Naive thymus-derived CD4-positive, alpha-beta T cell (primary cell): Measurements from ENCODE around the gene DLL3. TPM values are rescaled to one million over a fixed set of nuclear protein-coding genes. Genes with fewer than 3 reads are reported as not detected.

Source experiments
- ATAC-seq: fragments of 150-1000 bp; cut with Tn5 transposase; 2 replicates; pipeline ENCODE4 v1.10.0; 2021; ENCODE audit warnings: mild to moderate bottlenecking, moderate library complexity
- CTCF ChIA-PET: fragments of 350-600 bp; sonication (Branson Sonifier 250); formaldehyde crosslinking; loops from one replicate; lab custom pipeline; 2021; ENCODE audit warnings: antibody characterized with exemption; lab: Charles Lee
- POLR2A ChIA-PET: fragments of 350-600 bp; sonication (Branson Sonifier 250); formaldehyde crosslinking; loops from one replicate; lab custom pipeline; 2021; ENCODE audit warnings: antibody characterized with exemption, inconsistent platforms; lab: Charles Lee
- DNase-seq, 9 donors: peaks; one replicate each; pipeline versions ENCODE4 v3.0.0 to v3.0.0-alpha.2; 2020 to 2022; ENCODE audit warnings: mixed read lengths in 1 of 9
- H3K27ac ChIP-seq: one replicate; pipeline ENCODE4 v1.7.0; 2013; ENCODE audit warnings: mild to moderate bottlenecking, low read depth, low read length, moderate library complexity
- H3K27me3 ChIP-seq, 2 donors: one replicate each; pipeline ENCODE4 v1.7.0; 2013; ENCODE audit warnings: low read length in 2 of 2, mild to moderate bottlenecking in 2 of 2, moderate library complexity in 2 of 2; ENCODE audit not compliant: control insufficient read depth in 2 of 2, insufficient read depth in 2 of 2
- H3K36me3 ChIP-seq, 3 experiments: 1 replicate in 2 of 3; 2 replicates in 1 of 3; pipeline ENCODE4 v1.7.0; 2013; ENCODE audit warnings: low read length in 3 of 3, mild to moderate bottlenecking in 3 of 3, moderate library complexity in 1 of 3; ENCODE audit not compliant: insufficient read depth in 3 of 3, control insufficient read depth in 2 of 3
- H3K4me1 ChIP-seq, 2 donors: one replicate each; pipeline ENCODE4 v1.7.0; 2013; ENCODE audit warnings: low read length in 2 of 2, mild to moderate bottlenecking in 2 of 2, moderate library complexity in 1 of 2; ENCODE audit not compliant: control insufficient read depth in 2 of 2, insufficient read depth in 2 of 2
- H3K4me3 ChIP-seq: 2 replicates; pipeline ENCODE4 v1.7.0; 2013; ENCODE audit warnings: mild to moderate bottlenecking, low read length
- H3K9me3 ChIP-seq, 3 experiments: 1 replicate in 2 of 3; 2 replicates in 1 of 3; pipeline ENCODE4 v1.7.0; 2013; ENCODE audit warnings: low read length in 3 of 3; ENCODE audit not compliant: control insufficient read depth in 2 of 3
- H3K27ac Mint-ChIP-seq, 9 donors: one replicate each; pipeline ENCODE4 v1.8.0; 2020 to 2022; ENCODE audit warnings: mixed read lengths in 9 of 9, mild to moderate bottlenecking in 8 of 9, moderate library complexity in 5 of 9, inconsistent platforms in 2 of 9
- H3K27me3 Mint-ChIP-seq, 5 donors: one replicate each; pipeline ENCODE4 v1.8.0; 2021 to 2022; ENCODE audit warnings: mixed read lengths in 5 of 5, mild to moderate bottlenecking in 1 of 5
- H3K36me3 Mint-ChIP-seq, 5 donors: one replicate each; pipeline ENCODE4 v1.8.0; 2020 to 2022; ENCODE audit warnings: mixed read lengths in 5 of 5, mild to moderate bottlenecking in 3 of 5, inconsistent platforms in 1 of 5
- H3K4me1 Mint-ChIP-seq, 7 donors: one replicate each; pipeline ENCODE4 v1.8.0; 2020 to 2022; ENCODE audit warnings: mixed read lengths in 7 of 7, mild to moderate bottlenecking in 3 of 7, inconsistent platforms in 1 of 7
- H3K4me3 Mint-ChIP-seq, 10 donors: one replicate each; pipeline ENCODE4 v1.8.0; 2020 to 2022; ENCODE audit warnings: mild to moderate bottlenecking in 10 of 10, mixed read lengths in 10 of 10, moderate library complexity in 6 of 10, inconsistent platforms in 2 of 10
- H3K9me3 Mint-ChIP-seq, 11 donors: one replicate each; pipeline ENCODE4 v1.8.0; 2020 to 2022; ENCODE audit warnings: mixed read lengths in 11 of 11, mild to moderate bottlenecking in 4 of 11, inconsistent platforms in 1 of 11, moderate library complexity in 1 of 11
- intact Hi-C, 2 donors: fragments of 100-400 bp; cut with micrococcal nuclease; formaldehyde crosslinking; loops; one replicate each; pipeline ENCODE4 v1.15.1; 2023
- polyA plus RNA-seq, 2 donors: library from polyadenylated mRNA; unstranded; fragments of 300-500 nt; fragmentation: Illumina TruSeq; gene quantifications; one replicate each; pipeline ENCODE4 v1.2.3, GENCODE V29; 2021
- total RNA-seq, 6 experiments: library from RNA in 5 of 6; stranded (reverse) in 5 of 6; gene quantifications; 1 replicate in 5 of 6; 2 replicates in 1 of 6; pipeline ENCODE4 v1.2.3 and lab custom pipeline; 2021 to 2026

The DLL3 gene
- total and polyA plus RNA-seq, 7 experiments from 2014 or later = 0.08 to 0.22 (median 0.13) TPM; not detected in 3

DNA sequence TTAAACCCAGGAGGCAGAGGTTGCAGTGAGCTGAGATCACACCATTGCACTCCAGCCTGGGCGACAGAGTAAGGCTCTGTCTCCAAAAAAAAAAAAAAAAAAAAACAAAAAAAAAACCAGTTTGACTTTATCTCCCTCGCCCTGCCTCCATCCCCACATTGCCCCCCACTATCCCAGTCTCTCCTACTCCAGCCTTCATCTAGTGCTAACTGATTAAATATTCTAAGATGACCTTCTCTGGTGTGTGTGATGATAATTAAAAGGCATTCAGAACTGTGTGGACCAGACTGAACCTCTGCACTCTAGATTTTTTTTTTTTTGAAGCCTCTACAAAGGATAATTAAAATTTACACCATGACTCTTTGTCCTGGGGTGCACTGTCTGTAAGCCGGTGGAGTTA lies 6.0 kb upstream of the DLL3 start:
- intact Hi-C loops = no loop called here
- Mint-ChIP-seq H3K4me3 (no peak overlapping the region), H3K4me1 (peaks cover 0 to 3% (median 0%) of the 10 kb centered on the region in 7 donors), H3K27me3 (peaks cover 6 to 22% (median 7%) of the 10 kb centered on the region in 5 donors), H3K9me3 (peaks cover 0 to 1% (median 0%) of the 10 kb centered on the region in 11 donors), H3K36me3 (peaks cover 0 to 16% (median 10%) of the 10 kb centered on the region in 5 donors), H3K27ac (no peak overlapping the region)
- Histone ChIP-seq H3K4me3 (no peak overlapping the region), H3K4me1 (peaks cover 0 to 2% of the 10 kb centered on the region in 2 donors), H3K9me3 (no peaks in the 10 kb centered on the region), H3K27ac (no peak overlapping the region), H3K36me3 (peaks cover 0 to 27% (median 13%) of the 10 kb centered on the region in 3 experiments), H3K27me3 (no peaks in the 10 kb centered on the region)
- no peak for DNase-seq
- ChIA-PET POLR2A (no interaction called here), CTCF (no interaction called here)
- no peak for ATAC-seq

DNA sequence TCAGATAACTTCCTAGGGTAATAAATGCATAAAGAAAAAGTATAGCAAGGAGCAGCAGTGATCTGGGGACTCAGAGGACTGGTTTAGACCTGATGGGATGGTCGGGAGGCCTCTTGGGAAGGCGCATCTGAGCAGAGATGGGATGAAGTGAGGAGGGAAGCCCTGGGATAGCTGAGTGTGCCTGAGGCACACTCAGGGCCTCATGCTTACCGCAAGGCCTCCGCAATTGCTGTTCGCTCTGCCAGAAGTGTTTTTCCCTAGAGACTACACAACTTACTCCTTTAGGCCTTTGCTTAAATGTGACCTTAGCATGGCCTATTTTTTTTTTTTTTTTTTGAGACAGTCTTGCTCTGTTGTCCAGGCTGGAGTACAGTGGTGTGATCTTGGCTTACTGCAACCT lies 4.1 kb upstream of the DLL3 start:
- POLR2A ChIA-PET = no interaction called here
- Histone ChIP-seq H3K9me3 (no peaks in the 10 kb centered on the region), H3K4me3 (no peak overlapping the region), H3K4me1 (peaks cover 6 to 20% of the 10 kb centered on the region in 2 donors), H3K27ac (no peak overlapping the region), H3K27me3 (peaks cover 7 to 8% of the 10 kb centered on the region in 2 donors), H3K36me3 (peaks cover 0 to 8% (median 5%) of the 10 kb centered on the region in 3 experiments)
- Mint-ChIP-seq H3K4me1 (peaks cover 11 to 17% (median 12%) of the 10 kb centered on the region in 7 donors), H3K9me3 (peaks cover 0 to 1% (median 0%) of the 10 kb centered on the region in 11 donors), H3K36me3 (peaks cover 0 to 5% (median 2%) of the 10 kb centered on the region in 5 donors), H3K27me3 (peaks cover 18 to 38% (median 21%) of the 10 kb centered on the region in 5 donors), H3K4me3 (no peak overlapping the region), H3K27ac (no peak overlapping the region)
- CTCF ChIA-PET = interaction anchor here (0.6 kb wide), 1 partner anchor 16 kb away, joined by 3 read pairs; no protein-coding TSS in a partner anchor
- intact Hi-C loops = no loop called here
- ATAC-seq = no peak
- no peak for DNase-seq

DNA sequence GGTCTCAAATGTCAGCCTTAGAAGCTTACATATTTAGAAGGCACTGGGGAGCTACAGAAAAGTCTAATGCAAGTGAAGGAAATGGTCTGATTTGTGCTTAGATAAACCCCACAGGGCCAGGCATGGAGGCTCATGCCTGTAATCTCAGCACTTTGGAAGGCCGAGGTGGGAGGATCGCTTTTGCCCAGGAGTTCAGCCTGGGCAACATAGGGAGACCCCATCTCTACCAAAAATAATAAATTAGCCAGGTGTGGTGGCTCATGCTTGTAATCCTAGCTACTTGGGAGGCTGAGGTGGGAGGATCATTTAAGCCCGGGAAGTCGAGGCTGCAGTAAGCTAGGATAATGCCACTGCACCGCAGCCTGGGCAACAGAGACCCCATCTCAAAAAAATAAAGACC lies 2.7 kb upstream of the DLL3 start:
- Mint-ChIP-seq H3K4me1 (peaks cover 13 to 20% (median 16%) of the 10 kb centered on the region in 7 donors), H3K4me3 (no peak overlapping the region), H3K27me3 (peaks cover 29 to 51% (median 32%) of the 10 kb centered on the region in 5 donors), H3K27ac (no peak overlapping the region), H3K9me3 (peaks cover 0 to 2% (median 0%) of the 10 kb centered on the region in 11 donors), H3K36me3 (peaks cover 0 to 5% (median 0%) of the 10 kb centered on the region in 5 donors)
- ATAC-seq (no peak), DNase-seq (no peak)
- Histone ChIP-seq H3K4me1 (peaks cover 6 to 20% of the 10 kb centered on the region in 2 donors), H3K27ac (no peak overlapping the region), H3K9me3 (no peaks in the 10 kb centered on the region), H3K27me3 (peaks cover 12% of the 10 kb centered on the region in 2 donors), H3K4me3 (no peak overlapping the region), H3K36me3 (no peaks in the 10 kb centered on the region)
- ChIA-PET CTCF (interaction anchor here (0.8 to 1.0 kb wide), 3 partner anchors 37 to 178 kb away, joined by 3 read pairs; partner anchors contain the start of gene EID2B), POLR2A (no interaction called here)
- intact Hi-C loops = no loop called here

DNA sequence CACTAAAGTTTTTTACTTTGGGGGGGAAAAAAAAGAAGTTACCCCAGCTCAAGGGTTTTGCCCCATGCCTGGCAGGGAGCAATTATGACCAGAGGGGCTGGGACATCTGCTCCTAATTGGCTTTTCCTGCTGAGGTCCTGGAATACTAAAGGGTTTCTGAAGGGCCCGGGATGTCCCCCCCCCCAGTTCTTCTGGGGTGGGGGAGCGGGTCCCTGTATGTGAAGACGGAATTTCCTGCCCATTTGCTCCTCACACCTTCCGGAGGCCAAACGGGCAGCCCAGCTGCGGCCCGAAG lies 1.1 kb upstream of the DLL3 start:
- CTCF ChIA-PET = interaction anchor here (0.7 to 2.4 kb wide), 5 partner anchors 15 to 177 kb away, joined by 3 to 14 read pairs (median 3); no protein-coding TSS in a partner anchor
- Mint-ChIP-seq H3K27ac (no peak overlapping the region), H3K36me3 (peaks cover 0 to 5% (median 0%) of the 10 kb centered on the region in 5 donors), H3K9me3 (peaks cover 0 to 2% (median 0%) of the 10 kb centered on the region in 11 donors), H3K27me3 (peaks cover 32 to 59% (median 37%) of the 10 kb centered on the region in 5 donors), H3K4me3 (peak overlapping the region in 3 of 10 donors; percentile 74 to 79 (median 74)), H3K4me1 (peaks cover 13 to 20% (median 16%) of the 10 kb centered on the region in 7 donors)
- DNase-seq (no peak), ATAC-seq (no peak)
- peaks cover 6 to 20% of the 10 kb centered on the region in 2 donors for H3K4me1 ChIP-seq
- H3K27ac ChIP-seq = no peak overlapping the region
- intact Hi-C loops = loop anchor here in 1 of 2 donors (1.0 kb wide), 1 partner anchor 35 kb away; the partner anchor contains the start of gene EID2B
- H3K27me3 ChIP-seq = peaks cover 12% of the 10 kb centered on the region in 2 donors
- no peaks in the 10 kb centered on the region for H3K9me3 ChIP-seq
- POLR2A ChIA-PET = interaction anchor here (1.7 kb wide), 1 partner anchor 35 kb away, joined by 7 read pairs; the partner anchor contains the start of gene EID2B
- no peak overlapping the region for H3K4me3 ChIP-seq
- H3K36me3 ChIP-seq = no peaks in the 10 kb centered on the region

DNA sequence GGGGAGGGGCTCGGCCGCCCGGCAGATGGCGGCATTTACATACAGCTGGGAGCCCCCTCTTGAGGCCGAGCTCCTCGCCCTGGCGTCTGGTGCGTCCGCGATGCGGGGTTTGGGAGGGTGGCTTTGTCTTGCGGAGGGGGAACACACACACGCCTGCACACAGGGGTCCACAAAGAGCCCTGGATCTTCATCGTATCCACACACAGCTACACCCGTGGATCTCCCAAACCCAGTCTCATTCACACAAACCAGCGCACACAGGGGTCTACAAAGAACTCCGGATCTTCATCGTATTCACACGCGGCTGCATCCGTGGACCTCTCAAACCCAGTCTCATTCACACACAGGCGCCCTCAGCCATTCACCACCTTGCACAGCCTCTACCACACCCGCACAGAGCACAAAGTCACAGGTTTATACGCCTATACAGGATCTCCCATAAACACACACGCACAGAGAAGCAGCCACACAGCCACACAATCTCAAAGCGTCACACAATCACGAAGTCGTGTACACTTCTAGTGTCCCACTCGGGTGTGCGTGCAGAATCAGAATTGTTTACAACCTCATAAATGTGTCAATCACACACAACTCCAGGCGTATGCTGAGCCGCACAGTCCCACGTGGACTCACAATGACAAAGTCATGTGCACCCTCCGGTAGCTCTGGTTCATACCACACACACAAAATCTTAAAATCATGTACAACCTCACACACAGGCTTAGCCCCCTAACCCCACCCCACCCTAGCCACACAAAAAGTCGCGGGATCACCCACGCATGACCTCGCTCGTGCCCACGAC lies 550 bp upstream of the DLL3 start:
- peak overlapping the region; percentile 44 to 79 (median 72) for H3K4me3 Mint-ChIP-seq
- H3K9me3 Mint-ChIP-seq = peaks cover 0 to 2% (median 0%) of the 10 kb centered on the region in 11 donors
- peak in 2 of 9 donors; percentile 20 to 22 for DNase-seq
- peak overlapping the region; percentile 15 for H3K4me3 ChIP-seq
- peak overlapping the region in 3 of 9 donors; percentile 1 to 67 (median 14) for H3K27ac Mint-ChIP-seq
- ChIA-PET CTCF (interaction anchor here (0.7 to 2.4 kb wide), 5 partner anchors 14 to 176 kb away, joined by 3 to 14 read pairs (median 3); no protein-coding TSS in a partner anchor), POLR2A (interaction anchor here (0.6 to 1.7 kb wide), 2 partner anchors 35 to 128 kb away, joined by 3 to 7 read pairs; partner anchors contain the start of gene EID2B)
- intact Hi-C loops = loop anchor here (1.0 to 2.0 kb wide), 5 partner anchors 17 to 174 kb away; partner anchors contain the start of genes EID2 (in 1 of the 2), EID2B (in 1 of the 2) and TIMM50 (in 1 of the 2)
- H3K27me3 ChIP-seq = peaks cover 12% of the 10 kb centered on the region in 2 donors
- H3K4me1 Mint-ChIP-seq = peaks cover 15 to 22% (median 17%) of the 10 kb centered on the region in 7 donors
- peaks cover 6 to 20% of the 10 kb centered on the region in 2 donors for H3K4me1 ChIP-seq
- H3K36me3 Mint-ChIP-seq = peaks cover 0 to 5% (median 0%) of the 10 kb centered on the region in 5 donors
- H3K36me3 ChIP-seq = no peaks in the 10 kb centered on the region
- peak; percentile 32 for ATAC-seq
- no peaks in the 10 kb centered on the region for H3K9me3 ChIP-seq
- H3K27ac ChIP-seq = no peak overlapping the region
- H3K27me3 Mint-ChIP-seq = peaks cover 34 to 60% (median 39%) of the 10 kb centered on the region in 5 donors

DNA sequence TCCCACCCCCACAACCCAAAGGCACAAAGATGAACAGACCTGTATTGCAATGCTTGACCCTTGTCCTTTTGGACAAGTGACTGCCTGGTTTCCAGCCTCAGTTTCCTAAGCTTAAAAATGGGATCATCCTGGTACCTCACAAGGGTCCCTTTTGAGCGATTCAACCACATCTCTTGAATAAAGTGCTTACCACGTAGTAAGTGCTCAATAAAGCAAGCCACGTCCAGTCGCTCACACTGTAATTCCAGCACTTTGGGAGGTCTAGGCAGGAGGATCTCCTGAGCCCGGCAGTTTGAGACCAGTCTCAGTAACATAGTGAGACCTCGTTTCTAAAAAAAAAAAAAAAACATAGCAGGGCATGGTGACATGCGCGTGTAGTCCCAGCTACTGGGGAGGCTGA lies 1.2 kb downstream of the DLL3 start:
- peaks cover 47 to 77% (median 51%) of the 10 kb centered on the region in 5 donors for H3K27me3 Mint-ChIP-seq
- ChIA-PET POLR2A (interaction anchor here (0.7 kb wide), 1 partner anchor 66 kb away, joined by 3 read pairs; no protein-coding TSS in a partner anchor), CTCF (interaction anchor here (0.7 kb wide), 2 partner anchors 67 to 80 kb away, joined by 3 read pairs; no protein-coding TSS in a partner anchor)
- intact Hi-C loops = loop anchor here (2.0 kb wide), 2 partner anchors 19 to 41 kb away; partner anchors contain the start of genes EID2 (in 1 of the 2) and TIMM50 (in 1 of the 2)
- peak overlapping the region; percentile 7 to 74 (median 64) for H3K4me3 Mint-ChIP-seq
- H3K36me3 ChIP-seq = no peaks in the 10 kb centered on the region
- DNase-seq (no peak), ATAC-seq (no peak)
- H3K27ac Mint-ChIP-seq = peak overlapping the region in 1 of 9 donors; percentile 26
- no peak overlapping the region for H3K4me3 ChIP-seq
- H3K4me1 ChIP-seq = peaks cover 6 to 20% of the 10 kb centered on the region in 2 donors
- no peak overlapping the region for H3K27ac ChIP-seq
- H3K36me3 Mint-ChIP-seq = peaks cover 0 to 5% (median 0%) of the 10 kb centered on the region in 5 donors
- H3K4me1 Mint-ChIP-seq = peaks cover 15 to 28% (median 24%) of the 10 kb centered on the region in 7 donors
- H3K27me3 ChIP-seq = peaks cover 12% of the 10 kb centered on the region in 2 donors
- peaks cover 0 to 5% (median 0%) of the 10 kb centered on the region in 11 donors for H3K9me3 Mint-ChIP-seq
- H3K9me3 ChIP-seq = no peaks in the 10 kb centered on the region
